Keratinocyte (primary cell): Measurements from ENCODE around the gene C9orf50.

ENCODE experiments used
- CTCF ChIP-seq, 3 experiments: IDR thresholded peaks in 1 of 3; conservative IDR thresholded peaks in 1 of 3; optimal IDR thresholded peaks in 1 of 3; 2 replicates in 2 of 3; 3 replicates in 1 of 3; pipeline versions ENCODE3 to v1.5.1; 2011; ENCODE audit warnings: low read length in 3 of 3, mild to moderate bottlenecking in 3 of 3, moderate library complexity in 2 of 3, control low read depth in 1 of 3, inconsistent platforms in 1 of 3; ENCODE audit not compliant: insufficient read depth in 2 of 3; ENCODE audit errors: extremely low read depth in 1 of 3
- EZH2 ChIP-seq: IDR thresholded peaks from one replicate; pipeline ENCODE4 v1.6.1; 2012; ENCODE audit warnings: inconsistent platforms, mild to moderate bottlenecking, low read length, moderate library complexity

- TF ChIP-seq CTCF (optimal IDR thresholded peaks at IDR 0.05 in 1 of 3, IDR thresholded peaks at IDR 0.05 in 1 of 3, conservative IDR thresholded peaks at IDR 0.05 in 1 of 3; ENCODE audit: extremely low read depth in 1 of 3, insufficient read depth in 2 of 3, low read length in 3 of 3) (no peak), EZH2 (no peak)
Measured at GRCh38 chr9:129661029-129661428, 40.1 kb upstream of the C9orf50 start.
